Left kidney (tissue), 2 donors: ENCODE results near the gene NCF4. TPM values are rescaled to one million over a fixed set of nuclear protein-coding genes. Genes with fewer than 3 reads are reported as not detected.

Source experiments
- DNase-seq: peaks from one replicate; pipeline ENCODE4 v3.0.0-alpha.2; 2013
- polyA plus RNA-seq: library from polyadenylated mRNA; unstranded; fragments of 120-200 nt; gene quantifications from one replicate; pipeline ENCODE4 v1.2.1, GENCODE V29; 2013; ENCODE audit not compliant: insufficient read length

NCF4 gene
- polyA plus RNA-seq, 1 donor = 2.0 TPM

- DNase-seq = peak; percentile 71
These were observed 61.4 kb downstream of the NCF4 start for GRCh38 chr22:36922105-36922608.

GRCh38 chr22:36922711-36923110 is 61.9 kb downstream of the NCF4 start:
- no peak for DNase-seq

DNA sequence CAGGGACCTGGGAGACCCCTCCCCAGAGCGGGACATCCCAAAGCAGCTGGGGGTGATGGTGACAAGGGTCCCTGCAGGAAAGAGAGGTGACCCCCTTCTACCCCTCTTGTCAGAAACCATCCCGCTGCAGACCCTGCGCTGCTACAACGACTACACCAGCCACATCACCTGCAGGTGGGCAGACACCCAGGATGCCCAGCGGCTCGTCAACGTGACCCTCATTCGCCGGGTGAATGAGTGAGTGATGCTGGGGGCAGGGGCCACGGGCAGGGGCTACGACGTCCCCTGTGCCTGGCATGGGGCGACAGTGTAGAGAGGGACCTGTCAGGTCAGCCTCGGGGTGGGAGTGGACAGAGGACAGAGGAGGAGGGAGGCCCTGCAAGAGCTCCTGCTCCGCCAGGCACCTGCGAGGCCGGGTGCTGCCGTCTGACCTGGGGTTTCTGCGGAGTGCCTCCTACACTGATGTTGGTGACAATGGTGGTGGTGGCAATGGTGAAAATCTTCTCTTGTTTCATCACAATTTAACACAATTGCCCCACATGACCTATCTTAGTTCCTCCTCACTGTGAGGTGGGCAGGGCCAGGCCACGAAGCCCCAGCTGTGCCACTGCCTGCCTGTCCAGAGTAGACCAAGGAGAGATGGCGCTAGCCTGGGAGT is 62.5 kb downstream of the NCF4 start:
- DNase-seq = no peak

- DNase-seq = no peak
These were observed 63.4 kb downstream of the NCF4 start for GRCh38 chr22:36924151-36924698.

DNA sequence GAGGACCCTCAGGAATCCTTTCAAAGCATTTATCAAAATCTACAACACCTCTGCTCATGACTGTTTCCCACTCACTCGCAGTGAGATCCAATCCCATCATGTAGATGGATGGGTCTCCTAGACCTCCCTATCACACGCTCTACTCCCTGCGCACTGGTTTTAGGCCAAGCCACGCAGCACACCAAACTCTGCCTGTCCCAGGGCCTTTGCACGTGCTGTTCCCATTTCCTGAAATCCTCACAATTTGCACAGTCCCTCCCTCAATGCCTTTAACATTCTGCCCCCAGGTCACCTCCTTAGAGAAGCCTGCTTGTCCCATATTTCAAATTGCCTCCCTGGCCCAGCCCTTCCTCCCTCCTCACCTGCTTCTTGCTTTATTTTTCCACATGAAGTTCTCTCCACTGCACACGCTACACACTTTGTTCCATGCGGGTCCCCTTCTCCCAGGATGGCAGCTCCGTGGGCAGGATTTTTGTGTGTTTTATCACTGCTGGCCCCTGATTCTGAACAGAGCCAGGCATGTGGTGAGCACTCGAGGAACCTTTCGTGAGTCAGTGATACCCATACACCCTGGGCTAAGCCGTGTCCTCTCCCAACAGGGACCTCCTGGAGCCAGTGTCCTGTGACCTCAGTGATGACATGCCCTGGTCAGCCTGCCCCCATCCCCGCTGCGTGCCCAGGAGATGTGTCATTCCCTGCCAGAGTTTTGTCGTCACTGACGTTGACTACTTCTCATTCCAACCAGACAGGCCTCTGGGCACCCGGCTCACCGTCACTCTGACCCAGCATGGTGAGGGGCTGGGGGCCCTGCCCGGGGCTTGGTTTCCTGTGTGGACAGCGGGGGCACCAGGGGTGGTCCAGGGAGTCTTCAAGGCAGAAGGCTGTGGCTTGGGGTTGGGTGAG is 64.8 kb downstream of the NCF4 start:
- DNase-seq = no peak

- no peak for DNase-seq
These were observed 65.5 kb downstream of the NCF4 start for GRCh38 chr22:36926309-36926708.

DNA sequence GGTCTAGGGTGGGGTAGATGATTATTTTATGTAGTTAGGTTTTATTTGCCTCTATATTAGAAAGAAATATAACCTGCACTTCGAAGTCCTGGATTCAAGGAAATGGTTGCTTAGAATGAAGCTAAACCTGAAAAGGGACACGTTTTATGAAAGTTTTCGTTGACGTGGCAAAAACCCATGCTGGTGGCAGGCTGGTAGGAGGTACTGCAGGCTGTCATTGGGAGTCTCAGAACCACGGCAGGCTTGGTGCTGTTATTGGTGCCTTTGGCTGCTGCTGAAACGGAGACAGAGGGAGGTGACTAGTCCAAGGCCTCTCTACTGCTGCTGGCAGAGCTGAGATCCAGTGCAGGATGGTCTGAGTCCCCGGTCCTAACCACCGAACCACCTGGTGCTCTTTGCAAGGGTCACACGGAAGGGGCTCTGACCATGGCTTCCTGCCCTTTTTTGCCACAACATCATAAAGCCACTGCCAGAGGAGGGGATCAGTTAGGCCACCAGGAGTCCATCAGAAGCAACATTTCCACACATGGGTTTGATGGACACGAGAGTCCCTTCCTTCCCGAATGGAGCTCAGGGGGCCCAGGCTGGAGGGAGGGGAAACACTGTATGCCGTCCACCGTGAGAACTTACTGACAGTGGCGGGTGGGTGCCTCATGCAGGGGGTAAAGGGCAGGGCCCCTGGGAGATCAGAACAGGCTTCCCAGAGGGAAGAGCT is 66.1 kb downstream of the NCF4 start:
- no peak for DNase-seq

Other genes starting within 250 kb of the NCF4 start
- gene CACNG2, start 157.3 kb upstream of the NCF4 start, polyA plus RNA-seq = not detected
- gene IFT27, start 84.9 kb upstream of the NCF4 start, polyA plus RNA-seq = 61.7 TPM
- gene PVALB, start 44.0 kb upstream of the NCF4 start, polyA plus RNA-seq = 5.9 TPM
- 1.9 TPM for gene CSF2RB, start 52.6 kb downstream of the NCF4 start, polyA plus RNA-seq
- 39.1 TPM for gene TST, start 158.4 kb downstream of the NCF4 start, polyA plus RNA-seq
- gene MPST, start 158.7 kb downstream of the NCF4 start, polyA plus RNA-seq = 43.0 TPM
- gene KCTD17, start 190.7 kb downstream of the NCF4 start, polyA plus RNA-seq = 23.6 TPM
- 0.33 TPM for gene TMPRSS6, start 248.7 kb downstream of the NCF4 start, polyA plus RNA-seq